HG03095 (cell line): ENCODE data around the gene RAP1B.

Source experiments
- ATAC-seq: cut with Tn5 transposase; IDR thresholded peaks from one replicate; pipeline ENCODE4 v1.9.1; 2021; ENCODE audit warnings: moderate library complexity; ENCODE audit not compliant: unreplicated experiment

Gene RAP1B

DNA sequence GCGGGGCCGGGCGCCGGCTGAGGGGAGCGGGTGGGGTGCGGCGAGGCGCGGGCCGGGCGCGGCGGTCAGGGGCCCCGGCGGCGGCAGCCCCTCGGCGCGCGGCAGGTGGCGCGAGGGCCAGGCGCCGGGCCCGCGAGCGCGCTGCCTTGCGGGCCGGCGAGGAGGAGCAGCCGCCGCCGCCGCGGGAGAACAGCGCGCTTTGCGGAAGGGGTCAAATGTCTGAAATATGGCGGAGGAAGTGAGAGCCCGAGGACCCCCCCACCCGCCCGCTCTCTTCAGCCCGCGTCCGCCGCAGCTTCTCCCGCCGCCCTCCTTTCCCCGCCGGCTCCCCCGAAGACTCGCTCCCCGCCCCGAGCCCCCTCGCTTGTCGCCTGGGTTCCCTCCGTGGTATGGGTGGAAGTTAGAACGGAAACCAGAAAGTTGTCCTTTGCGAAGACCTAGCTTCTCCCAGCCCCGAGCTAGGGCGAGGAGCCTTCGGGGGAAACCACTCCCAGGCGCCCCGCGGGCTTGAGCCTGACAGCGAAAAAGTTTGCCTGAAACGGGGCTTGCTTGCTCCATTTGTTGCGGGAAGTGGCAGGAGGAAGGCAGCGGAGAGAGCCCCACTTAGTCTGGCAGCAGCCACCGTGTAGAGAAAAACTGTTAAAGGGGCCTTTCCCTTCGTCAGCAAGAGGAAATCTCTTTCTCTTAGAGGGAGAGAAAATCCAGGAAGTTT is 551 bp downstream of the RAP1B start:
- ATAC-seq = peak; percentile 21

- ATAC-seq = no peak
These were observed 1.1 kb downstream of the RAP1B start for GRCh38 chr12:68611806-68612160.

GRCh38 chr12:68612202-68612601 is 1.5 kb downstream of the RAP1B start:
- no peak for ATAC-seq

- no peak for ATAC-seq
These were observed 2.0 kb downstream of the RAP1B start for GRCh38 chr12:68612697-68613096.

- no peak for ATAC-seq
These were observed 2.7 kb downstream of the RAP1B start for GRCh38 chr12:68613209-68613904.

DNA sequence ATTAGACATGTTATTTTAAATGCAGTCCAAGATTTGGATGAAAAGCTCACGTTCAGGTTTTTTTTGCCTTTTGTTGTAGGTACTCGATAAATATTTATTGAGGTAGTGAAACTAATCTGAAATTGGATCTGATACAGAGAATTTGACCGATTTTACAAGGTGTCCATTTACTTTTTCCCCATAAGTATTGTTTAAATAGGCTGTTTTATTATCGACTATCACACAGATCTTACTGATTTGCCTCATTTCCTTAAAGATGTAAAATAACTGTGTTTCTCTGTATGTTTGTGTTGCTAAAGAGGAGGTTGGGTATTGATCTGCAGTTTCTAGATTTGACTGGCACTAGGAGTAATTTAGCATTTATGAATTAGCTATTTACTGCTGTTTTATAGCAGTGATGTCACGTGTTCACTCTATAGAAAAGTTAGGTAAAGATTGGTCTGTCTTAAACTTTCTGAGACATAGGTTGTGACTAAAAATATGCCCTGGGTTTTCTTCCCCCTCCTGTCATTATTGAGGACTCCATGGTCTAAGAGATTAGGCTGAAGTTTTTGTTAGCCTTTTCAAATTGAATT is 3.5 kb downstream of the RAP1B start:
- ATAC-seq = no peak

DNA sequence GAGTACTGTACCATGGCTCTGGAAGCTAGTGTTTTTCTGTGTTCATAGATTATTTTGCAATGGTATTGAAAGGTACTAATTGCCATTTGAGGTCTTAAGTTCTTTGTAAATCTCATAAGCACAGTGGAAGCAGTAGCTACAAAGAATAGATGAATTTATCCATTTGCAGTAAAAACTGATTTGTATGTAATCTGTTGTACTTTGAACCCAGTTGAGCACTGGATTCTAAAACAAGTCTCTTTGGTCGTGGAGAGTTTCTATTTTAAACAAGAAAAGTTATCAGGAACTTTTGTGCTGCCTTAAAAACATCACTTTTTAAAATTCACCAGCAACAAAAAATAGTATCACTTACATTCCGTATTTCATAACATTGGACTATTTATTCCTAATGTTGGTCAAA is 4.1 kb downstream of the RAP1B start:
- no peak for ATAC-seq

- ATAC-seq = no peak
These were observed 6.6 kb downstream of the RAP1B start for GRCh38 chr12:68617160-68617926.

- ATAC-seq = no peak
These were observed 8.8 kb downstream of the RAP1B start for GRCh38 chr12:68619541-68619940.

DNA sequence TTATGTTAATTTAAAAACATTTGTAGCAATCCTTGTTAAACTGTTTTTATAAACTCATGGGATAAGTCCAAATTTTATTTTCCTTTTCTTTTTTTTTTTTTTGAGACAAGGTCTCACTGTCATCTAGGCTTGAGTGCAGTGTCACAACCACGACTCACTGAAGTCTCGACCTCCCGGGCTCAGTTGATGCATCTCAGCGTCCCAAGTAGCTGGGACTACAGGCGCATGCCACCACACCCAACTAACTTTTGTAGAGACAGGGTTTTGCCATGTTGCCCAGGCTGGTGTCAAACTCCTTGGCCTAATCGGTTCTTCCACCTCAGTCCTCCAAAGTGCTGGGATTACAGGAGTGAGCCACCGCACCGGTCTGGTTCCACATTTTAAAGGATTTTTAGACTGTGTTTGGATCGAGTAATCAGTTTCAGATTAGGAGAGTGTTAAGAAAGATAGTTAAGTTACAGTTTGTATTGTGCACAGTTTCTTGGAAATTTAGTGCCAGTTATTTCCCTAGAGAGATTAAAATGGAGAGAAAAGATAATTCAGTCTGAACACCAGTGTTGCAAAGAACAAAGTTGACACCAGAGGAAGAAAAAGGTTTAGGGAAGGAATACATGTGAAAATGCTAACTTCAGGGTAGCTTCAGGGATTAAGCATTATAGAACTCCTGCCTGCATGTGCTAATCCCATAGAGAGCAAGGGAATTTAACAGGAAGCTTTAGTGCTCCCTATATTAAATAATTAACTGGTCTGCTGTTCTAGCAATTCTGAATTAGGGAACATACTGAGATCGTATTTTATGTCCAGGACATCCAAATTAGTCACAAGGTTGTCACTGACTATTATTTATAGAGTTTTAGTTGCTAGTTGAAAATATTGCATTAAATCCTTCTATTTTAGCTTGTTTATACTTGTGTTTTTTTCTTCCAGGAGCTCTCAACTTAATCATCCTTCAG is 10.1 kb downstream of the RAP1B start:
- no peak for ATAC-seq

DNA sequence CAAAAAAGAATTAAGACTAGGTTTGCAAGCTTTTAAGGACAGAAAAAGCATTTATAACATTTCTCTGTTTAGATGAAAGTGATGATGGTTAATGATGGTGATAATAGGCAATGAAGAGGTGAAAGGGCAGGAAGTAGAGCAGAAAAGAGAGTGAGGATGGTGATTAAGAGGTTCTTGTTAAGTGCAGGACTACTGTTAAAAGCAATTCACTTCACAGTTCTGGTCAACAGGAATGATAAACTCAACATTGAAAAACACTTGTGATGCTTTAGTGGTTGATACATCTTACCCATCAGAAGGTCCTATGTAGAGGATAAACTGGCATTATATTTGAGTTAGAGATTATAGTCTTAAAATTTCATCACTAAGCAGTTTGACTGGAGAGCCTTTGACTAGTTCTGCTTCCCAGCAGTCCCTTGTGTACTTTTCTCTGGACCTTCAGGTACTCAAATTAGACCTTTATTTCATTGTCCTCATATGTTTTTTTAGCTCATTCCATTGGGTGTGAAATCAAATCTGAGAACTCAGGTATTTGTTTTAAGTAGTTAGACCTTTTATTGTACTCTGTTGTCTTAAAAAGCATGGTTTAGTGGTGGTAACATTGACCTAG is 10.9 kb downstream of the RAP1B start:
- ATAC-seq = no peak

DNA sequence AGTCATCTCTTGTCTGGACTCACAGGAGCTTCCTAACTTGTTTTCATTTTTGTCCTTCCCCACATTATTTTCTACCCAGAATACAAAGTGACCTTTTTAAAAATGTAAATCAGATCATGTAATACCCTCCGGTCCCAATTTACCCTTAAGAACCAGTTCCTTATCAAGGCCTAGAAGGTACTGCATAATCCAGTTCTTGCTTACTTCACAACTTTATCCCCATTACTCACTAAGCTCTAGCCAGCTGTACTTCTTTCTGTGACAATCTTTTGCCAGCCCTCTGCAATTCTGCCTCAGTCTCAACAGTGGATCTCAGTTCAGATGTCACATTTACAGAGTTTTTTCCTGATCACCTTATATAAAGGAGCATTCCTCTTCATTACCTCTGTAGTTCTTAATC is 11.6 kb downstream of the RAP1B start:
- ATAC-seq = no peak

DNA sequence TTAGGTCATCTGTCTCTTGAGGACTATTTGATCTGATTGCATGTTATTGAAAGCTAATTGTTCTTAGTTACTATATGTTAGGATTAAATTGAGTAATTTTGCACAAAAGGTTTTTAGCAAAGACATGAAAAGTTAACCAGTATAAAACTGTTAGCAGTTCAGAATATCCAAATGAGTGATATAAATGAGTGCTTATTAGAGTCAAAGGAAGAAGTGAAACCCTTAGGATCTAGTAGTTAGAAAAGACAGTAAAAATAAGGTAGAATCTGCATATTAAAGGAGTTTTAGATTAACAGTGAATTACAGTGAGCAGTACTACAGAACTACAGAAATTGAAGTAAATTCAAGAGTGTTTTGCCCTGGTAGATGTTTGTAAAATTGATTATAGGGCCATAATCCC is 12.4 kb downstream of the RAP1B start:
- ATAC-seq = no peak

DNA sequence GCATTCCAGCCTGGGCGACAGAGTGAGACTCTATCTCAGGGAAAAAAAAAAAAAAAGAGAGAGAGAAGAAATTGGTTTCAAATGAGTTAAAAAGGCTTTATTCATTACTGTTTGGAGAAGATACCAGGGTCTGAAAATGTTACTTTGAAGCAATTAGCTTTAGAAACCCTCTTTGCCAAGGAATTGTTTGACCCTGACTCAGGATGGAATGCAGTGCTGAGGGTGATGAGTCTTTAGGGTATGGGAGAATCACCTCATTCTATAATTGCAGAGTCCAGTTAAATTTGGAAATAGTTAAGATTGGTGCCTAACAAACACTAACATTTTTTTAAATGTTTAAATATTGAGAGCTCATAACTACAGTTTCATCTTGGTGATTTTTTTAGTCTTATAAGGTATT is 13.3 kb downstream of the RAP1B start:
- no peak for ATAC-seq

DNA sequence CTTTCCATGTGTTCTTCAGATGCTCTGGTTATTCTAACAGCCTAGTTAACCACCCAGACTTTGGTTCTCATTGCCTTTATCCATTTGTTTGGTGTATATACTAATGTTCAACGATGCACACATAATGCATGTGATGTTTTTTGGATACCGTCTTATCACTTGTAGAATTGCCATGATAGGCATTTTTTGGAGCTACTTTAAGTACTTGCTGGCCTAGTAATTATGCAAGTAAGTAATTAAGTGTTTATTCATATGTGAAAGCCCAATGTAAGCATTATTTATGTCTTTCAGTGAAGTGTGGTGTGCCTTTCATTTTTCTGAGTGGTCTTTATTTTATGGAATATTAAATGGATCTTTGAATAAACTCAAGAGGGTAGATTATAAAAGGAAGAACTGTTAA is 14.2 kb downstream of the RAP1B start:
- no peak for ATAC-seq

DNA sequence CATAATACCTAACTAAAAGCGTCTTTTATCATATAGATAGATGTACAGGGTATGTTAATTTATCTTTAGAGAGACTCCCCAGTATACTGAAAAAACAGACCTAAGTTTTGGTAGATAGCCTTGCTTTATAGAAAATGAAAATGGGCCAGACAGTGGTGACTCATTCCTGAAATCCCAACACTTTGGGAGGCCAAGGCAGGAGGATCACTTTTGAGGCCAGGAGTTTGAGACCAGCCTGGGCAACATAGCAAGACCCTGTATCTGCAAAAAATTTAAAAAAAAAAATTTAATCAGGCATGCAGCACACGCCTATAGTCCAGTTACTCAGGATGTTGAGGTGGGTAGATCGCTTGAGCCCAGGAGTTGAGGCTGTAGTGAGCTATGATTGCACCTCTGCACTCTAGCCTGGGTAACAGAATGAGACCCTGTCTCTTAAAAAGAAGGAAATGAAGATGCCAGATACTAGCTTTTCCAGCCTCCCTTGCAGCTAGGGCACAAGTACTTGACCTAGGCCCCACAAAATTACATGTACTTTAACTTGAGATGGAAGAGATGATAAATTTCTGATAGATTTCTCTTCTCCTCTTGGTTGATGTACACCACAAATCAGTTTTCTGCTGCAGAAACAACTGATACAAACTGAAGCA is 17.1 kb downstream of the RAP1B start:
- ATAC-seq = no peak

- ATAC-seq = no peak
These were observed 18.0 kb downstream of the RAP1B start for GRCh38 chr12:68628698-68629097.

GRCh38 chr12:68630050-68630449 is 19.4 kb downstream of the RAP1B start:
- ATAC-seq = no peak

DNA sequence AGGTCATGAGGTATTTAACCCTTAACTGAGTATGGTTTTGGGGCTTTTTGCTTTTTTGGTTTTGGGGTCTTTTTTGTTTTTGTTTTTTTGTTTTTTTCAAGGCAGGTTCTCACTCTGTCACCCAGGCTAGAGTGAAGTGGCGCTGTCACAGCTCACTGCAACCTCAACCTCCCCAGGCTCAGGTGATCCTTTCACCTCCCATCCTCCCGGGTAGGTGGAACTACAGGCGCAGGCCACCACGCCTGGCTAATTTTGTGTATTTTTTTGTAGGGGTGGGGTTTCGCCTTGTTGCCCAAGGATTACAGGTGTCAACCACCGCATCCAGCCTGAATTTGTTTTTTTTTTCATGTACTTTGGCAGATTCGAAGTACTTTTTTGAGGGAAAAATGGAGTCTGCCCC is 19.9 kb downstream of the RAP1B start:
- ATAC-seq = no peak

- no peak for ATAC-seq
These were observed 20.5 kb downstream of the RAP1B start for GRCh38 chr12:68631227-68631626.
